Fibroblast of skin of abdomen (primary cell): ENCODE results near the gene MTX1.

Experiments
- DNase-seq: peaks from one replicate; pipeline ENCODE4 v3.0.0-alpha.2; 2013

The MTX1 gene

DNA sequence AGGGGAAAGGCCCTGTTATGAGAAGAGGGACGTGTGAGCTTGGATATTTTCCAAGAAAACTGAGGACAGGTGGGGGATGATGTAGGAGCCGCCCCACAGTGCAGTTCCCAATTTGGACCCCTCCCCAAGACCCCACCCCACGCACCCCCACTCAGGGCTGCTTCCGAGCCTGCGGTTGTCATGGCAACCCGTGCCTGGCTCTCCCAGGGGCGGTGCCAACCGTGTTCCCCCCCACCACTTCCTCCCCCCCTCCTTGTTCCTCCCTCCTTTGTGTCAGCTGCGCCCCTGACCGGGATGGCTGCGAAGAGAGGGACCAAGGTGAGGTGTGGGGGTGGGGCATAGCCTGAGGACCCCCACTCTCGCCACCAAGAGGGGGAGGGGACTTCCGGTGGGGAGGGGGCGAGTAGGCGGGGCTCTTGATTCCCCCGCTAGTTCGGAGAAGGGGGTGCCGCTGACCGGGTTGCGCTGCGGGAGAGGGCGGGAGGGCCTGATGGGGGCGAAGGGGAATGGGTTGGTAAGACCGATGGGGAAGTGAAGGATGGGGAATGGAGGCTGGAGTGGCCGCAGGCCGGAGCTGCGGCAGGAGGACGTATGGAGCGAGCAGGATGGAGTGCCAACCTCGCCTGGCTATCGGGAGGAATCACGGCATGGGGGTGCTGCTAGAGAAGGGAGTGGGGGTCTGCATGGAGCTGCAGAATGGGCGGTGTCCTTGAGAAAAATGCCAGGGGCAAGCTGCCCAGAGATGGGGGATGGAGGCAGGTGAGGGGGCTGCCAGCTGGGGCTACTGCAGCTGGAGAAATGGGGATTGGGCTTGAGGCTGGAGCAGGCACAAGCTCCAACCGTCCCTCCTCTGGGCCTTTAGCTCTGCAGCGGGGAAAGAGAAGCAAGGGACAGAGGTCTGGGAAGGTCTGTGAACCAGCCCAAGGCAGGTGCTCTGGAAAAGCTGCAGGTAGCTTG lies 33.9 kb upstream of the MTX1 start:
- peak; percentile 41 for DNase-seq

GRCh38 chr1:155175281-155175926 lies 33.1 kb upstream of the MTX1 start:
- DNase-seq, result no peak

DNA sequence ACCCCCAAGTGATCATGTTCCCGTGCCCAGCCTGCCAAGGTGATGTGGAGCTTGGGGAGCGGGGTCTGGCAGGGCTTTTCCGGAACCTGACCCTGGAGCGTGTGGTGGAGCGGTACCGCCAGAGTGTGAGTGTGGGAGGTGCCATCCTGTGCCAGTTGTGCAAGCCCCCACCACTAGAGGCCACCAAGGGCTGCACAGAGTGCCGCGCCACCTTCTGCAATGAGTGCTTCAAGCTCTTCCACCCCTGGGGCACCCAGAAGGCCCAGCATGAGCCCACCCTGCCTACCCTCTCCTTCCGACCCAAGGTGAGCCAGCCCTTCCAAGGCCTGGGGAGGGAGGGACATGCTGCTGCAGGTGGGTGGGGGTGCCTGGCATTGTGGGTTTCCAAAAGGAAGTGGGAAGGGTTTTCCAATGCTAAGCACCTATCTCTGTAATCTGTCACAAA lies 32.5 kb upstream of the MTX1 start:
- DNase-seq, result no peak

DNA sequence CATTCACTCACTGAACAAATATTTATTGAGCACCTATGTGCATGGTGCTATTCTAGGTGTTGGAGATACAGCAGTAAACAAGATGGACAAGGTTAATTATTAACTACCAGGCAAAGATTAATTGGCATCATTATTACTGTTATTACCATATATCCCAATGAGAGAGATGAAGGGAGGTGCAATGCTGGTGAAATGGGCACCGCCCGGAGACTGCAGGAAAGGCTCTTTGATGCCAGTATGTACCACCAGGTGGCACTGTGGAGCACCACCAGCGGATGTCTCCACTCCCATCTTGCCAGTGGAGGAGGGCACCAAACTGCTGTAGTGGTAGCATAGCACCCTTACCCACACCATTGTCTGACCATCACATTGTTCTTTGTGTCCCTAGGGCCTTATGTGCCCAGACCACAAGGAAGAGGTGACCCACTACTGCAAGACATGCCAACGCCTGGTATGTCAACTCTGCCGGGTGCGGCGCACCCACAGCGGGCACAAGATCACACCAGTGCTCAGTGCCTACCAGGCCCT lies 31.9 kb upstream of the MTX1 start:
- DNase-seq, result peak; percentile 61

- DNase-seq, result no peak
Observed at GRCh38 chr1:155177192-155177917, 31.1 kb upstream of the MTX1 start.

GRCh38 chr1:155177918-155178281 lies 30.6 kb upstream of the MTX1 start:
- no peak for DNase-seq

- no peak for DNase-seq
Observed at GRCh38 chr1:155178441-155179111, 29.9 kb upstream of the MTX1 start.

DNA sequence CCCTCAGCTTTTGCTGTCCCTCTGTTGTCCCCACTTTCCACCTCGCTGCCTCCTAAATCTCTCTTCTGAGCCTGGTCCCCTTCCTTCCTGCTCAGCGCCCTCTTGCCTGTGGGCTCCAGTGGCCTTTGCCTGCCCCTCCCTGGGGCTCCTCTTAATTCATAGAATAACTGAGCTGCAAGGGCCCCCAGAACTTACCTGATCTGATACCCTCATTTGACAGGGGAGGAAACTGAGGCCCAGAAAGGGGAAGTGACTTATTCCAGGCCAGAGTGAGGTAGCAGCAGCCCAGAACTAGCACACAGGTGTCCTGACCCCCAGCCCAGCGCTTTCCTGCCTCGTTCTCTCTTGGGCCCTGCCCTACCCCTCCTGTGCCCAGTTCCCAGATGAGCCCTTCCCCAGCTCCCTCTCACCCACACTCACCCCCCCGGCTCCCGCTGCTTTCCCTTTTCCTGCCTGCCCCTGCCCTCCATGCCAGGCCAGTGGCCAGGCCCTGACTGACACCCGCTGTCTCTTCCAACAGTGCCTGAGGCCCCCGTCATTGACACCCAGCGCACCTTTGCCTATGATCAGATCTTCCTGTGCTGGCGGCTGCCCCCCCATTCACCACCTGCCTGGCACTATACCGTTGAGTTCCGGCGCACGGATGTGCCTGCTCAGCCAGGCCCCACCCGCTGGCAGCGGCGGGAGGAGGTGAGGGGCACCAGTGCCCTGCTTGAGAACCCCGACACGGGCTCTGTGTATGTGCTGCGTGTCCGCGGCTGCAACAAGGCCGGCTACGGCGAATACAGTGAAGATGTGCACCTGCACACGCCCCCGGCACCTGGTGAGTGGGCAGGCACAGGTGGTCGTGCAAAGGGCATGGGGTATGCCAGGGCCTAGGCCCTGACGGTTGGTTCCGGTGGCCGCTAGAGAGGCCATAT lies 29.1 kb upstream of the MTX1 start:
- DNase-seq, result no peak

- no peak for DNase-seq
Observed at GRCh38 chr1:155181371-155182051, 27.0 kb upstream of the MTX1 start.

DNA sequence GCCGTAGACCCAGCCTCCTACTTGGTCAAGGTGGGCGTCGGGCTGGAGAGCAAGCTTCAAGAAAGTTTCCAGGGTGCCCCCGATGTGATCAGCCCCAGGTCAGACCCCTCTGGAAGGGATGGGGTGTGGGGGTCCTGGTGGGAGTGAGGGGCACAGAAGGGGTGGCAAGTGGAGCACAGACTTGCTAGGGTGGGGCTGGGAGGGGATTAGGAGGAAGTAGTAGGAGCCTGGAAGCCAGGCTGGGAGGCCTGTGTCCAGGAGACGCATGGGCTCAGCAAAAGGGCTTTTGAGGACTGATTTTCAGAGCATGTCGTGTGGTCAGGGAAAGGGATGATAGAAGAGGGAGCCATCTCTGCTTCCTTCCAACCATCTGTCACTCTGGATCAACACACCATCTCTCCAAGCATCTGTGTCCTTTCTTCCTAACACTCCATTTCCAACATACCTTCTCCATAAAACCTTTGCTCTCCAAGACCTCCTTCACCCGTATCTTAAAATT lies 26.4 kb upstream of the MTX1 start:
- no peak for DNase-seq

- no peak for DNase-seq
Observed at GRCh38 chr1:155183775-155184221, 24.7 kb upstream of the MTX1 start.

GRCh38 chr1:155184351-155184811 lies 24.1 kb upstream of the MTX1 start:
- DNase-seq, result no peak

- no peak for DNase-seq
Observed at GRCh38 chr1:155184835-155185782, 23.4 kb upstream of the MTX1 start.

- no peak for DNase-seq
Observed at GRCh38 chr1:155185783-155186066, 22.8 kb upstream of the MTX1 start.

DNA sequence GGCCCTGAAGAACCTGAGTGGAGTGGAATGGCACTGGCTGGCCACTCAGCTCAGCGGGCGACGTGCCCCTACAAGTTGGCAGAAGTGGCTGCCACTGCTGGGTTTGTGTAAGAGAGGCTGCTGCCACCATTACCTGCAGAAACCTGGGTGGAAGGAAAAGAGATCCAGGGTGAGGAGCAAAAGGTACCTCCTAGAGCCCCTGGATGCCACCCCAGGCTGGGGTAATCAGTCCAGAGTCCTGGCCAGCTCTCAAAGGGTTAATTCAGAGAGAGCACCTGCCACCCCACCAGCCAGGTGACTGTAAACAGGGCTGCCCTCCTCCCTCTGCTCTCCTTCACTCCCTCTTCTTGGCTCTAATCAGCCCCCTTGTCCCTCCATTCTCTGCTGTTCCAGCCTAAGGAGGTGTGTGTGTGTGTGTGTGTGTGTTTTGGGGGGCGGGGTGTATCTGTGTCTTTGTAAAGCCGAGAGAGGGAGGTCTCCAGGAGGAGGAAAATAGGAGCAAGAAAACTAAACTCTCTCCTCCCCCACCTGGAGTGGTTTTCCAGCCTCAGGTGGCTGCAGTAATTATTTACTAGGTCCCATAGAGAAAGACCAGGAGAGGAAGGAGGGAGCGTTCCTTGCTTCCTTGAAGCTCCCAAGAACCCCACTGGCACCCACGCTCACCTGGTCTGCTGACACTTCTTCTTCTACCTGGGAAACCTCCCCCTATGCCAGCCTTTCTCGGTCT lies 22.3 kb upstream of the MTX1 start:
- DNase-seq, result no peak

GRCh38 chr1:155186794-155187455 lies 21.6 kb upstream of the MTX1 start:
- no peak for DNase-seq

DNA sequence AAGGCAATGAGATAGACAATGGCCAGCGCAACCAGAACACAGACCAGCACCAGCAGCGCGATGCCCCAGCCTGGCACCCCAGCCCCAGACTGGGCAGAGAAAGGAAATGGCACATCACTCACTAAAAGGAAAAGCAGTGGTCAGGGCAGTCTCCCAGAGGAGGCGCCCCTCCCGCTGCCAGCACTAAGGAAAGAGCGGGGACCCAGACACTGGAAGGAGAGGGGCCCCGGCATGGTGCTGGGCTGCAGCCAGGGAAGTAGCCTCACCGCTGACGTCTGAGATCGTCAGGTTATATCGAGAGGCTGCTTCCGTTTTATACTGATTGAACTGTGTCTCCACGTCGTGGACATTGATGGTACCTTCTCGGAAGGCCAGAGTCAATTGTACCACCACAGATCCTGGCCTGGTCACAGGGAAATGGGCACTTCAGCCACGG lies 21.0 kb upstream of the MTX1 start:
- DNase-seq, result no peak

DNA sequence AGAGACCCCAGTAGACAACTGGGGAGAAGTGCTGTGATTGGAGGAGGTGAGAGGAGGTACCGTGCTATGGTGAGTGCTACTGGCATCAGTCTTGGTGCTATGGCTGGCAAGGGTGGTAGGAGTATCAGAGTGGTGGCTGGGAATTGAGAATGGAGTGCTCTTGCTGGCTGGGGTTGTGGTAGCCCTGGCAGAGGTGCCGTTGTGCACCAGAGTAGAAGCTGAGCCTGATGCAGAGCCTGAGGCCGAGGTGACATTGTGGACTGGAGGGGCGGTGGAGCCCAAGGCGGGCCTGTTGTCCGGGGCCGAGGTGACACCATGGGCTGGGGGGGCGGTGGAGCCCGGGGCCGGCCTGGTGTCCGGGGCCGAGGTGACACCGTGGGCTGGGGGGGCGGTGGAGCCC lies 20.2 kb upstream of the MTX1 start:
- DNase-seq, result no peak
